ENCODE results near the gene ARFGAP3. TPM values are rescaled to one million over a fixed set of nuclear protein-coding genes. Genes with fewer than 3 reads are reported as not detected.

Gene ARFGAP3
- total RNA-seq, 1 experiment from 2014 or later: 16.9 TPM

- Mint-ChIP-seq H3K36me3 (no peaks in the 10 kb centered on the region), H3K9me3 (no peaks in the 10 kb centered on the region), H3K4me3 (no peak overlapping the region), H3K4me1 (peaks cover 10% of the 10 kb centered on the region), H3K27ac (no peak overlapping the region), H3K27me3 (ENCODE audit: low read depth) (no peaks in the 10 kb centered on the region; the same call in 1 of the 2 replicates)
- TF ChIP-seq SP1 (CRISPR knock-in tag; conservative IDR thresholded peaks at IDR 0.05) (no peak), CREM (CRISPR knock-in tag; IDR thresholded peaks at IDR 0.05) (no peak), NR2C2 (CRISPR knock-in tag; IDR thresholded peaks at IDR 0.05) (no peak), ZNF219 (CRISPR knock-in tag; IDR thresholded peaks at IDR 0.05; ENCODE audit: borderline replicate concordance) (no peak), ZNF532 (CRISPR knock-in tag; IDR thresholded peaks at IDR 0.05; ENCODE audit: borderline replicate concordance) (no peak), KAT7 (CRISPR knock-in tag; IDR thresholded peaks at IDR 0.05; ENCODE audit: borderline replicate concordance) (no peak), SMAD4 (CRISPR knock-in tag; IDR thresholded peaks at IDR 0.05) (no peak), ZSCAN18 (CRISPR knock-in tag; IDR thresholded peaks at IDR 0.05) (no peak), GRHL2 (CRISPR knock-in tag; IDR thresholded peaks at IDR 0.05; ENCODE audit: insufficient replicate concordance, severe bottlenecking) (no peak), RELA (CRISPR knock-in tag; IDR thresholded peaks at IDR 0.05; ENCODE audit: borderline replicate concordance) (no peak), FOXP1 (CRISPR knock-in tag; IDR thresholded peaks at IDR 0.05; ENCODE audit: borderline replicate concordance) (no peak), FOXJ3 (CRISPR knock-in tag; IDR thresholded peaks at IDR 0.05; ENCODE audit: borderline replicate concordance) (no peak), MAX (CRISPR knock-in tag; IDR thresholded peaks at IDR 0.05) (no peak), TEAD4 (CRISPR knock-in tag; IDR thresholded peaks at IDR 0.05) (no peak)
- CTCF ChIA-PET: interaction anchor here (0.8 to 1.4 kb wide), 2 partner anchors 67 to 307 kb away, joined by 3 to 4 read pairs; no protein-coding TSS in a partner anchor
- no peak for ATAC-seq
- POLR2A ChIA-PET: interaction anchor here (0.7 kb wide), 1 partner anchor 132 kb away, joined by 4 read pairs; no protein-coding TSS in a partner anchor
- DNase-seq (ENCODE audit: low spot score): no peak
These were observed 104.2 kb downstream of the ARFGAP3 start for GRCh38 chr22:42752912-42753311.

- Mint-ChIP-seq H3K27ac (no peak overlapping the region), H3K9me3 (no peaks in the 10 kb centered on the region), H3K36me3 (no peaks in the 10 kb centered on the region), H3K27me3 (ENCODE audit: low read depth) (no peaks in the 10 kb centered on the region), H3K4me3 (no peak overlapping the region), H3K4me1 (peaks cover 7% of the 10 kb centered on the region)
- CTCF ChIA-PET: interaction anchor here (0.5 to 1.4 kb wide), 3 partner anchors 68 to 308 kb away, joined by 3 to 5 read pairs (median 4); no protein-coding TSS in a partner anchor
- no peak for DNase-seq (ENCODE audit: low spot score)
- POLR2A ChIA-PET: no interaction called here
- no peak for ATAC-seq
- TF ChIP-seq MXD4 (CRISPR knock-in tag; IDR thresholded peaks at IDR 0.05; ENCODE audit: borderline replicate concordance) (no peak), ZNF281 (CRISPR knock-in tag; IDR thresholded peaks at IDR 0.05) (no peak), NR2C2 (CRISPR knock-in tag; IDR thresholded peaks at IDR 0.05) (no peak), ZBTB21 (CRISPR knock-in tag; IDR thresholded peaks at IDR 0.05; ENCODE audit: borderline replicate concordance) (no peak), EMX1 (CRISPR knock-in tag; IDR thresholded peaks at IDR 0.05) (no peak), ZNF396 (CRISPR knock-in tag; IDR thresholded peaks at IDR 0.05; ENCODE audit: borderline replicate concordance) (no peak), FOXP4 (CRISPR knock-in tag; IDR thresholded peaks at IDR 0.05) (no peak), ZNF416 (CRISPR knock-in tag; IDR thresholded peaks at IDR 0.05) (no peak), ATF6 (CRISPR knock-in tag; IDR thresholded peaks at IDR 0.05) (no peak), NFE2L1 (CRISPR knock-in tag; IDR thresholded peaks at IDR 0.05) (no peak)
These were observed 104.8 kb downstream of the ARFGAP3 start for GRCh38 chr22:42752230-42752746.

All from WTC11 (cell line).